B cell (primary cell): ENCODE measurements around the gene SEMA4G. TPM values are rescaled to one million over a fixed set of nuclear protein-coding genes. Genes with fewer than 3 reads are reported as not detected.

ENCODE experiments used
- ATAC-seq: fragments of 200-7000 bp; cut with Tn5 transposase; one replicate; pipeline ENCODE4 v1.10.0; 2021; ENCODE audit warnings: low read depth, mild to moderate bottlenecking, moderate number of reproducible peaks, moderate library complexity
- CTCF ChIA-PET: fragments of 350-600 bp; sonication (Branson Sonifier 250); formaldehyde crosslinking; loops from one replicate; lab custom pipeline; 2021; ENCODE audit warnings: antibody characterized with exemption, inconsistent platforms; lab: Charles Lee
- POLR2A ChIA-PET: fragments of 350-600 bp; sonication (Branson Sonifier 250); formaldehyde crosslinking; loops from one replicate; lab custom pipeline; 2021; ENCODE audit warnings: antibody characterized with exemption; lab: Charles Lee
- DNase-seq: peaks from one replicate; pipeline ENCODE4 v3.0.0; 2013
- H2AFZ ChIP-seq: 2 replicates; pipeline ENCODE4 v1.6.1; 2012; ENCODE audit warnings: mild to moderate bottlenecking, low read depth, low read length; ENCODE audit not compliant: insufficient read depth, poor library complexity, severe bottlenecking
- H3K27ac ChIP-seq, 2 donors: 1 replicate in 1 of 2; 2 replicates in 1 of 2; pipeline ENCODE4 v1.5.1; 2012 to 2013; ENCODE audit warnings: low read length in 2 of 2, mild to moderate bottlenecking in 2 of 2, moderate library complexity in 1 of 2
- H3K27me3 ChIP-seq, 4 experiments: fragments of 200-600 bp in 1 of 4; sonication (generic) in 1 of 4; replicated peaks in 1 of 4; 1 replicate in 2 of 4; 2 replicates in 2 of 4; pipeline versions ENCODE4 v1.6.1 to v1.7.0; 2013 to 2016; ENCODE audit warnings: low read length in 3 of 4, mild to moderate bottlenecking in 2 of 4, mixed read lengths in 1 of 4, moderate library complexity in 1 of 4; ENCODE audit not compliant: insufficient read depth in 4 of 4, control insufficient read depth in 3 of 4; ENCODE audit errors: control extremely low read depth in 1 of 4
- H3K36me3 ChIP-seq, 2 experiments: replicated peaks in 1 of 2; 1 replicate in 1 of 2; 2 replicates in 1 of 2; pipeline versions ENCODE4 v1.6.1 to v1.7.1; 2013; ENCODE audit warnings: low read length in 1 of 2; ENCODE audit not compliant: insufficient read depth in 2 of 2, control insufficient read depth in 1 of 2; ENCODE audit errors: control extremely low read depth in 1 of 2, extremely low read depth in 1 of 2
- H3K4me1 ChIP-seq, 2 donors: fragments of 200-600 bp in 1 of 2; sonication (generic) in 1 of 2; 1 replicate in 1 of 2; 2 replicates in 1 of 2; pipeline versions ENCODE4 v1.5.1 to v1.6.1; 2013 to 2017; ENCODE audit warnings: low read length in 2 of 2; ENCODE audit not compliant: control insufficient read depth in 2 of 2, insufficient read depth in 2 of 2
- H3K4me2 ChIP-seq: replicated peaks from 2 replicates; pipeline ENCODE3; 2012; ENCODE audit warnings: mild to moderate bottlenecking, low read depth, low read length; ENCODE audit not compliant: poor library complexity, severe bottlenecking
- H3K4me3 ChIP-seq, 5 experiments: fragments of 200-600 bp in 1 of 5; sonication (generic) in 1 of 5; 1 replicate in 3 of 5; 2 replicates in 2 of 5; pipeline versions ENCODE4 v1.5.1 to v1.7.0; 2011 to 2016; ENCODE audit warnings: low read length in 4 of 5, mild to moderate bottlenecking in 4 of 5, low read depth in 2 of 5, control low read depth in 1 of 5, moderate library complexity in 1 of 5; ENCODE audit not compliant: insufficient read depth in 1 of 5; ENCODE audit errors: control extremely low read depth in 1 of 5, extremely low read depth in 1 of 5
- H3K79me2 ChIP-seq: fragments of 200-600 bp; sonication (generic); one replicate; pipeline ENCODE4 v1.6.0; 2016; ENCODE audit warnings: low read length; ENCODE audit not compliant: control insufficient read depth, insufficient read depth
- H3K9ac ChIP-seq: fragments of 200-600 bp; sonication (generic); 2 replicates; pipeline ENCODE4 v1.6.1; 2017; ENCODE audit warnings: mild to moderate bottlenecking, low read length, moderate library complexity
- H3K9me3 ChIP-seq, 3 donors: one replicate each; pipeline versions ENCODE4 v1.6.1 to v1.7.1; 2013; ENCODE audit warnings: low read length in 2 of 3; ENCODE audit not compliant: control insufficient read depth in 2 of 3, insufficient read depth in 1 of 3; ENCODE audit errors: control extremely low read depth in 1 of 3
- H4K20me1 ChIP-seq: 2 replicates; pipeline ENCODE4 v1.6.0; 2012; ENCODE audit warnings: mild to moderate bottlenecking, low read length; ENCODE audit not compliant: insufficient read depth, control insufficient read depth, poor library complexity, severe bottlenecking
- H3K27ac Mint-ChIP-seq: one replicate; pipeline ENCODE4 v1.8.0; 2021; ENCODE audit warnings: mixed read lengths
- H3K27me3 Mint-ChIP-seq: one replicate; pipeline ENCODE4 v1.8.0; 2021; ENCODE audit warnings: mixed read lengths
- H3K4me1 Mint-ChIP-seq: one replicate; pipeline ENCODE4 v1.8.0; 2021; ENCODE audit warnings: mixed read lengths
- H3K4me3 Mint-ChIP-seq: one replicate; pipeline ENCODE4 v1.8.0; 2021; ENCODE audit warnings: mixed read lengths
- H3K9me3 Mint-ChIP-seq: one replicate; pipeline ENCODE4 v1.8.0; 2022; ENCODE audit warnings: mixed read lengths; ENCODE audit not compliant: insufficient read depth
- CTCF ChIP-seq: fragments of 200-600 bp; IDR thresholded peaks from one replicate; pipeline ENCODE4 v1.8.0; 2022; ENCODE audit warnings: antibody characterized with exemption, mild to moderate bottlenecking
- EZH2 ChIP-seq: IDR thresholded peaks from 2 replicates; pipeline ENCODE4 v1.6.1; 2012; ENCODE audit warnings: borderline replicate concordance, low read depth, mild to moderate bottlenecking, moderate library complexity, low read length; ENCODE audit not compliant: insufficient read depth, poor library complexity, severe bottlenecking
- WGBS: methylation state at CpG from one replicate; pipeline ENCODE4 v1.1.5; 2013; ENCODE audit warnings: missing lambda C conversion rate; ENCODE audit not compliant: insufficient coverage; 5-methylcytosine and 5-hydroxymethylcytosine counted together
- intact Hi-C: fragments of 100-400 bp; cut with micrococcal nuclease; formaldehyde crosslinking; loops from one replicate; pipeline ENCODE4 v1.10.0; 2022
- polyA plus RNA-seq: library from polyadenylated mRNA; depleted of rRNA; stranded (reverse); fragments of >200 nt; gene quantifications from 2 replicates; pipeline ENCODE4 v1.2.3, GENCODE V29; 2012
- total RNA-seq, 2 donors: library from RNA; stranded (reverse); fragments of 120-200 nt in 1 of 2; gene quantifications; 1 replicate in 1 of 2; 2 replicates in 1 of 2; pipeline versions ENCODE4 v1.2.3 to v1.2.4, GENCODE V29; 2013 to 2022

SEMA4G gene
- total and polyA plus RNA-seq, 2 donors (not counting 1 experiment from before 2014, with no cell fraction given), result 0.84 to 0.96 TPM

- Mint-ChIP-seq H3K9me3 (no peaks in the 10 kb centered on the region), H3K27ac (no peak overlapping the region), H3K27me3 (no peaks in the 10 kb centered on the region), H3K4me1 (peaks cover 7% of the 10 kb centered on the region), H3K4me3 (no peak overlapping the region)
- Histone ChIP-seq H2AFZ (no peak overlapping the region), H3K4me2 (no peak overlapping the region), H3K79me2 (peaks cover 5% of the 10 kb centered on the region), H3K36me3 (peaks cover 0 to 30% of the 10 kb centered on the region in 2 experiments), H3K4me1 (peaks cover under 1% of the 10 kb centered on the region in 2 donors), H3K9ac (no peak overlapping the region), H3K27me3 (no peaks in the 10 kb centered on the region), H3K27ac (no peak overlapping the region), H3K4me3 (no peak overlapping the region), H3K9me3 (no peaks in the 10 kb centered on the region), H4K20me1 (no peaks in the 10 kb centered on the region)
- intact Hi-C loops, result no loop called here
- ATAC-seq, result no peak
- TF ChIP-seq EZH2, result no peak
- no peak for TF ChIP-seq CTCF
- WGBS, result 100% methylated on average over 1 of the region's 5 CpGs
- CTCF ChIA-PET, result no interaction called here
- POLR2A ChIA-PET, result no interaction called here
- DNase-seq, result no peak
Measured at GRCh38 chr10:100981178-100981772, 12.0 kb downstream of the SEMA4G start.

GRCh38 chr10:100982916-100983830 is 13.9 kb downstream of the SEMA4G start:
- H3K27me3 Mint-ChIP-seq, result no peaks in the 10 kb centered on the region
- ATAC-seq, result no peak
- H3K4me2 ChIP-seq, result no peak overlapping the region
- H4K20me1 ChIP-seq, result peaks cover 4% of the 10 kb centered on the region
- ChIA-PET CTCF (no interaction called here), POLR2A (no interaction called here)
- H3K4me1 Mint-ChIP-seq, result peaks cover 26% of the 10 kb centered on the region
- peaks cover 0 to 30% of the 10 kb centered on the region in 2 experiments for H3K36me3 ChIP-seq
- H3K9me3 Mint-ChIP-seq, result no peaks in the 10 kb centered on the region
- intact Hi-C loops, result no loop called here
- no peak overlapping the region for H3K27ac ChIP-seq
- no peaks in the 10 kb centered on the region for H3K9me3 ChIP-seq
- peaks cover 23% of the 10 kb centered on the region for H3K79me2 ChIP-seq
- TF ChIP-seq EZH2 (no peak), CTCF (no peak)
- no peak overlapping the region for H3K4me3 ChIP-seq
- no peak overlapping the region for H3K4me3 Mint-ChIP-seq
- H3K27ac Mint-ChIP-seq, result no peak overlapping the region
- 96% methylated on average over 15 of the region's 24 CpGs for WGBS
- no peaks in the 10 kb centered on the region for H3K27me3 ChIP-seq
- no peak overlapping the region for H2AFZ ChIP-seq
- no peak overlapping the region for H3K9ac ChIP-seq
- DNase-seq, result no peak
- peaks cover 12 to 15% of the 10 kb centered on the region in 2 donors for H3K4me1 ChIP-seq
